HG03442 (cell line): ENCODE data around the gene UPF1.

Source experiments
- ATAC-seq: cut with Tn5 transposase; IDR thresholded peaks from one replicate; pipeline ENCODE4 v1.9.1; 2021; ENCODE audit warnings: mild to moderate bottlenecking, moderate library complexity; ENCODE audit not compliant: unreplicated experiment

UPF1 gene

DNA sequence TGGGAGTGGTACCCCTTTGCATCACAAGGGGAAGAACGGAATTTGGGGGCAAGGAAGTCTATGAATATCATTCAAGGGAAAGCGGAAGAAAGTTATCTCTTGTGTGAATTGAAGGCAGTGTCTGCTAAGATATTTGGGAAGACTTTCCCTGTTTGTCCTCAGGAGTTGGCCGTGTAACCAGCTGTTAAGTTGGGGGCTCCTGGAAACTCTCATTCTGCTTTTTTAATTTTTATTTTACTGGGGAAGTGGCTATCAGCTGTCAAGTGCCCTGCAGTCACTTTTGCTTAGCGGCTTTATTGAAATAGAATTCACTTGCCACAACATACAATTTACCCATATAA lies 2.9 kb downstream of the UPF1 start:
- ATAC-seq = no peak

DNA sequence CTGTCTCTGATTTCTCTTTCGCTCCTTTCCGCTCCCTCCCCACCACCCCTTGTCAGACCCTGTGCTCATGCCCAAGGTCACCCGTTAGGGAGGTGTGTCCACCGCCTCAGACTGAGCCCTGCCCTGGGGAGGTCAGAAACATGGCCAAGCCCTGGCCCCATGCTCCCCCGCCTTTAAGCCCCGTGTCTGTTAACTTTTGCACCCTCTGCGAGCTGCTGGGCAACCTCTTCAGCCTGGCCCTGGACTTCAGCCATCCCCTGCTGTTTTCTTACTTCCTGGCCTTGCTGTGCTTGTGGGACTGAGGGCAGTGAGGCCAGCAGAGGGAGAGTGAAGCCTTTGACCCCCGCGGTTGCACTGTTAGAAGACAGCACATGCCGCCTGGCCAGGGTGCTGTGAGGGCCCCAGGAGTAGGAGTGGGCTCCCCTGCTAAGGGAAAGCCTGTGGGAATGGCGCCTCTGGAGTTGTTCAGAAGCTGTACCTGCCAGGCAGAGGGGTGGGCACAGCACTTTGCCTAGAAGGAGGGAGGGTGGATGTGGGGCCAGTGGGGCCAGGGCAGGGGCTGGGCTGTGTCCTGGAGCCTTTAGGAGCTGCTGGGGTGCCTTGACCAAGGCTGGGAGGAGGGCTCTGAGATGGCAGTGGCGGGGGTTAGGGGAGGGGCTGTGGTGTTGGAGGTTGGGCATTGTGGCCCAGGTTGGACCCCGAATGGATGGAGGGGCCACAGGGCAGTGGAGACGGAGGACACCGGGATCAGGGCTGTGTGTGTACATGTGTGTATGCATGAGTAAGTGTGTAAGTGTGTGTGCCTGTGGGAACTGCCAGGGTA lies 7.9 kb downstream of the UPF1 start:
- ATAC-seq = no peak

DNA sequence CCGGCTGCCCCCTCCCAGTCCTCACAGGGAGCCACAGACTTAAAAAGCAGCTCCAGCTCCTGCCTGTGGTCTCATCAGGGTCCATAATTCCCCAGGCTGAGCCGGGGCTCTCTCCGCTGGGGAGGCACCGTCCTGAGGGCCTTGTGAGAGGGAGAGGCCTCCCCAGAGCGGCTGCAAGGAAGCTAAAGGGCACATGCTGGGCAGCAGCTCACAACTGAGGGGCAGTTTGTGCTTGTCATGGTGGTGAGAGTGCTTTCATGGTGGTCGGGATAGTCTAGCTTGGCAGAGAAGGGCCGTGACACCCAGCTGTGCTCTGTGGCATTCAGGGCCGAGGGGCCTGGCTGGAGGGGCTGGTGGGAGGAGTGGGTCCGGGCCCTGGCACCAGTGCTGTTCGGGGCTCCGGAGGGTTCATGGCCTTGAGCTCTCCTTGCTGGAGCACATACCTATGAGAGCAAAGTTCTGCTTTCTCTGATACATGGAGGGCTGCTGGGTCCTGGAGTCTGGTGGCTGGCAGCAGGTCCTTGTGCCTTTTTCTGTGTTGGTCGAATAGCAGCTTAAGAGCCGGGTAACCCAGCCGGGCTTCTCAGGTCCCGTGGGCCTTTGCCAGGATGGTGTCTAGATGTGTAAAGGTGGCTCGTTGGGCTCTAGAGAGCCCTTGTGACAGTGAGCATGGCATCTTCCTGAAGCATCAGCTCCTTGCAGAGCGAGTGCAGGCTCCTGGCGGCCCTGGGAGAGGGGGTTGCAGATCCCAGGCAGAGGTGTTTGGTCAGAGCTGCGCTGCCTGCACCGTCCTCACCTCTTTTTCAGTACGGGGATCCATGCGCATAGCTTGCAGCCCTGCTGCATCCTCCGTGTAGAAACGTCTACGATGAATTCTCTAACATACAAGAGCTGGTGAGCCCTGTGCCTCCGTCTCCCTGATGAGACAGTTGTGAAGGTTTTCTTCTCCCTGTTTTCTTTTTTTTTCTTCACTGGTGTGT lies 8.8 kb downstream of the UPF1 start:
- ATAC-seq = no peak

DNA sequence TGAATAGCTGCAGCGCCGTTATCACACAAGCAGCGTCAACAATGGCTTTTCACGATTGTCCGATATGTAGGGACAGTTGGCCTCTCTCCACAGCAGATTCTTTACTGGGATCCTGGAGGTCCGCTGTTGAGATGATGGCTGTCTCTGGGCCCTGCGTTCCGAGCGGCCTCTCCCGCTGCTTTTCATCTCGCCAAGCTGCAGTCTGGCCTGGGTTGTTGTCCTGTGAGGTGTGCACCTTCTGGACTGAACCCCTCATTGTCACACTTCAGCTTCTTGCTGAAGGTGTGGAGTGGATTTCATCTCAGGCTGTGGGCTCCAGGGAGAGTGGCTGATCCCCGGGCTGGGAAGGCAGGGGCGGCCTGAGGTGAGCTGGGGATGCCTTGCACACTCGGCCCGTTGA lies 9.6 kb downstream of the UPF1 start:
- no peak for ATAC-seq

DNA sequence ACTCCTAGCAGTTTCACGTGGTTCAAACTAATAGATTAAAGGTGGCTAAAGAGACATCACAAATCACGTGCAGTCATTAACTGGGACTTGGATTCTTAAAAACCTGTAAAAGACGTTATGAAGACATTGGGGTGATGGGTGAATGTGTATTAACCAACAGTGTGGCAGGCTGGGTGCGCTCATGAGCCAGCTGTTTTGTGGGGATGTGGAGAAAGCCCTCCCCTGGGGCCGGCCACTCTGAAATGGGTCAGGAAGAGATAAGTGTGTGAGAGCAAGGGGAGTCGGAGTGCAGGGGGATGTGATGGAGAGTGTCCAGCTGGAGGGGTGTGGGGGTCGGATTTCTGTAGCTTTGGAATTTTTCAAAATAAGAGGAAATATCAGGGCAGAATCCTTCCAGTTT lies 10.4 kb downstream of the UPF1 start:
- no peak for ATAC-seq

DNA sequence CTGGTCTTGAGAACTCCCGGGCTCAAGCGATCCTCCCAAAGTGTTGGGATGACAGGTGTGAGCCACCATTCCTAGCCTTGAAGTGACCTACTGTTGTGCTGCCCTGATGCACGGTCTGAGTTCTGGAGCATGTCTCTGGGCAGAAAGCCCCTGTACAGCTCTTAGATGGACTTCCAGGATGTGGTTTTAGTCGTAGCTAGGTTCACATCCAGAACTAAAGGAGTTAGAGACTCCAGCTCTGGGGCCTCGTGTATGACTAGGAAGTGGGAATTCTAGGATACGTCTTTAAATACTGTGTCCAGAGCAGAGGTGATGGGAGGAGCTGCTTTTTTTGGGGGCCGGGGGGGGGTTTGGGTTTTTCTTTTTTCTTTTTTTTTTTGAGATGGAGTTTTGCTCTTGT lies 12.2 kb downstream of the UPF1 start:
- ATAC-seq = no peak

DNA sequence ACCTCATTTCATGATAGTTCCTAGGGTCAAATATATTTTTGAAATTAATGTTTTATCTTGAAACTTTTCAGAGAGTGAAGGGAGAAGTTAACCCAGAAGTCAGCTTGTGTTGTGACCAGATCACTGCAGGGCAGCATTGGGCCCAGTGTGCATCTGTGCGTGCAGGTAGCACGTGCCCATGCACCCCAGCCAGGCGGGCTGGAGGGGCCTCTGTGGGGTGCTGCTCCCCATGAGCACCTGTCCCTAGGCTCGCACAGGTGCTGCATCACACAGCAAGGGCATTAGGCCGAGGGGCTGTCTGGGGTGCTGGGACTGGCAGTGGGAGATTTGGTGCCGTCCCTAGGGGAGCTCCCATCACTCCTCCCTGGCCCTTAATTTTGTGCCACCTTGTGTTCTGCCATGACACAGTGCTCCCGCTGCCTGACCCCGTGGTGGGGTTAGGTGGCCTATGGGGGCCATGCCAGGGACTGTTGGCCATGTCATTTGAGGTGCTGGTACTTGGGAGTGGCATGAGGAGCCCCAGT lies 13.1 kb downstream of the UPF1 start:
- ATAC-seq = no peak

DNA sequence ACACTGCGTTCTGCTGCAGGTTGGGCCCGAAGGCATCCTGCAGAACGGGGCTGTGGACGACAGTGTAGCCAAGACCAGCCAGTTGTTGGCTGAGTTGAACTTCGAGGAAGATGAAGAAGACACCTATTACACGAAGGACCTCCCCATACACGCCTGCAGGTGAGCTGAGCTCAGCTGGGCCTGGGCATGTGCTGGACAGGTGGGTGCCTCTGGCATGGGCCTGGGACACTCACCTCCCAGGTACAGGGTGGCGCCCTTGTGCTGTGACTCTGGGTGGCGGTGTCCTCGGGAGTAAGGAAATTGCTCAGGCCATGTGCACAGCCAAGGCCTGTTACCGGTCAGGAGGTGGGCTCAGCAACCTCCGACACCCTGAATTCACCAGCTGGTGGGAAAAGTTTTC lies 14.2 kb downstream of the UPF1 start:
- ATAC-seq = no peak

DNA sequence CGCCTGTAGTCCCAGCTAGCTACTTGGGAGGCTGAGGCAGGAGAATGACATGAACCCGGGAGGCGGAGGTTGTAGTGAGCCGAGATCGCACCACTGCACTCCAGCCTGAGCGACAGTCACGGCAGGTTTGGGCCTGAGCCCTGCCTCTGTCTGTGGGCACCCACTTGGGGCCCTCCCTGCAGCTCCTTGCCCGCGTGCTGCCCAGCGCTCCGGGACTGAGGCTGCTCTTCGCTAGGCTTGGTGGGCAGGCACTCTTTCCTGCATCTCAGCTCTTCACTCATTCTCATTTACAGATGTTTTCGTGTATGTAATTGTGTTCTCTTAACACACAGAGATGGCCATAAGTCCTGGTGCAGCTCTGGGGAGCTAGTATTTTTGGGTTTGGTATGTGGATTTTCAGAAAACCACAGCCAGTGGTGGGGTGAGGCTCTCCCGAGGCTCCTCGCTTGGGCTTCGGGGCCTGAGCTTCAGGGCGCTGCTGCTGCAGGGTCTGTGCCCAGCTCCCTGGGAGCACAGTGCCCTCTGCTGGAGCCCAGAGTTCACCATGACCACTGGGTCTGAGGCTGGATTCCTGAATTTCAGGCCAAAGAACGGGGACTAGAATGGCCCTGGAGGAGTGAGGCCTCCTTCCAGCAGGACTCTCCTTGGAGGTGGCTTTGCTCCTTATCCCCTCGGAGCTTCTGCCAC lies 15.2 kb downstream of the UPF1 start:
- ATAC-seq = no peak

DNA sequence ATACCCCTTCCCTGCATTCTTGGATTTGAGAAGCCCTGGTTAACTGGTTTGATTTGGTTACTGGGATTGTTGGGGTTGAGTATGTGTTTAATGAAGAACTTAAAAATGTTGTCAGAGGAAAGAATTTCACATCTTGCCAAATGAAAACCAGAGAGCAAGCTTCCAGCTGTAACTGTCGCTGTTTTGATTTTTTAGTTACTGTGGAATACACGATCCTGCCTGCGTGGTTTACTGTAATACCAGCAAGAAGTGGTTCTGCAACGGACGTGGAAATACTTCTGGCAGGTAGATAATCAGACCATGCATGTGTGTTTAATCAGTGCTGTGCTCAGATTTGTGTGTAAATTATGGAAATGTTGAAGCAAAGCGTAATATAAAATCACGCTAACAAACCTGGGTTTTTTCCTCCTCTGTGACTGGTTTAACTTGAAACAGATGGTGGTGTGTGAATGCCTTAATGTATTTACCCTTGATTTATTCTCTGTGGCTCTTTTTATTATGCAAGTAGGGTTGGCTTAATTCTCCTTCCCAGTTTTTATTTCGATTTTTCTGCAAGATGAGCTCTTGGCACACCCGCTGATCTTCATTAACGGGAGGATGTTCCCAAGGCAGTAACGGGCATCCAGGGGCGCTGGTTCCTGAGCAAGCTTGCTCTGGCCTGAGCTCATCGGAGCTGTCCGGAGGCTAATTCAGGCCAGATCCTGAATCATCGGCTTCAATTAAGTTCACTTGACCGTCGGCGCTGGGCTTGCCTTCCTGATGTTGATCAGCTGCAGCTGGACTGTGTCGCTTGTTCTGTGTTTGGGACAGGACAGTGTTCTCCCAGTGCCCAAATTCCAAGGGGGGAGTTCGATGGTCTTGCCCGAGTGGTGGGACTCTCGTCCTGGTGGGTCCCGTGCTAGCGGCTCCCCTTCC lies 16.0 kb downstream of the UPF1 start:
- no peak for ATAC-seq

DNA sequence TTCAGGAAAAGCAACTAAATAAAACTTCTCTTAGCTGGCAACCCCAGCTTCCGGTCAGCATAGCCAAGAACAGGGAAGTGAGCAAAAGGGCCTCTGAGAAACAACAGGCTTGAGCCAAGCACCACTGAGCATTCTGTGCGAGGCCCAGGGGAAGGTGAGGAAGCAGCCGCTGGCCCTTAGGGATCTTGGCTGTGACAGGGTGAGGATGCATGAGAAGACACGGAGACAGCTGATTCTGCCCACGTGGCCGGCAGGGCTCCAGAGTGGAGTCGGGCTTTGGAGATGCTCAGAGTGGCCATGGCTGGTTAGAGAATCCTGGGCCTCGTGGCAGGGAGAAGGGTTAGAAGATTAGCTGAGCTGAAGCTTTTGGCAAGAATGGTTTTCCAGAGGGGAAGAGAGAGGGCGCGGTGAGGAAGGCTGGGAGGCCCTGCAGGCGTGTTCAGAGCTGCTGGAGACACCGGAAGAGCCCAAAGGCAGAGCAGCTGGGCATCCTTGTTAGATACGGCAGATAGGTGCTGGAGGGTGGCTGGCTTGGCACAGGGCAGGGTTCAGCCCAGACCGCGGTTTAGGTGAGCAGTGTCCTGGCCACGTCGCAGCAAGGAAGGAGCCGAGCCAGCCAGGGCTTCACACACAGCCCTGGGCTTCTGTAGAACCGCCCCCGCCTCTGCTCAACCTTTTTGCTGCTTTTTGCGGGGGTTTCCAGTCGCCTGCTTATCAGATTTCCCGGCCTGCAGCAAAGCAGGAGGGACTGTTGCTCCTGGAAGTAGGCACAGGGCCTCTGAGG lies 17.3 kb downstream of the UPF1 start:
- ATAC-seq = no peak

DNA sequence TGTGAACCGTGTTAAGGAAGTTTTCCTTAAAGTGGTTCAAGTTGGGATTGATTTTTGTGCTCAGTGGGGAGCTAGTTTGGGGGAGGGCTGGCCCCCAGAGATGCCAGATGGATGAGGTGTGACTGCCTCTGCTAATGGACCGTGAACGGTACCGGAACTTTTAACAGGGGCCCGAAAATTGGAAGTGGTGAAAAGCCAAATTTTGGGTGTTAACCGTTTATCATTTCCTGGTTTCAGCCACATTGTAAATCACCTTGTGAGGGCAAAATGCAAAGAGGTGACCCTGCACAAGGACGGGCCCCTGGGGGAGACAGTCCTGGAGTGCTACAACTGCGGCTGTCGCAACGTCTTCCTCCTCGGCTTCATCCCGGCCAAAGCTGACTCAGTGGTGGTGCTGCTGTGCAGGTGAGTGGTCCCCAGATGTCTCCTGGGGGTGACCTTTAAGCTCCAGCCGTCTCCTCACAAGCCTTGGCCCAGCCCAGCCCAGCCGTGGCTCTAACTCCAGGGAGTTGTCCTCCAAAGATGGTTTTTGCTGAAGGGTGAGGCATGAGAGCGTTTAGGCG lies 18.2 kb downstream of the UPF1 start:
- ATAC-seq = no peak

DNA sequence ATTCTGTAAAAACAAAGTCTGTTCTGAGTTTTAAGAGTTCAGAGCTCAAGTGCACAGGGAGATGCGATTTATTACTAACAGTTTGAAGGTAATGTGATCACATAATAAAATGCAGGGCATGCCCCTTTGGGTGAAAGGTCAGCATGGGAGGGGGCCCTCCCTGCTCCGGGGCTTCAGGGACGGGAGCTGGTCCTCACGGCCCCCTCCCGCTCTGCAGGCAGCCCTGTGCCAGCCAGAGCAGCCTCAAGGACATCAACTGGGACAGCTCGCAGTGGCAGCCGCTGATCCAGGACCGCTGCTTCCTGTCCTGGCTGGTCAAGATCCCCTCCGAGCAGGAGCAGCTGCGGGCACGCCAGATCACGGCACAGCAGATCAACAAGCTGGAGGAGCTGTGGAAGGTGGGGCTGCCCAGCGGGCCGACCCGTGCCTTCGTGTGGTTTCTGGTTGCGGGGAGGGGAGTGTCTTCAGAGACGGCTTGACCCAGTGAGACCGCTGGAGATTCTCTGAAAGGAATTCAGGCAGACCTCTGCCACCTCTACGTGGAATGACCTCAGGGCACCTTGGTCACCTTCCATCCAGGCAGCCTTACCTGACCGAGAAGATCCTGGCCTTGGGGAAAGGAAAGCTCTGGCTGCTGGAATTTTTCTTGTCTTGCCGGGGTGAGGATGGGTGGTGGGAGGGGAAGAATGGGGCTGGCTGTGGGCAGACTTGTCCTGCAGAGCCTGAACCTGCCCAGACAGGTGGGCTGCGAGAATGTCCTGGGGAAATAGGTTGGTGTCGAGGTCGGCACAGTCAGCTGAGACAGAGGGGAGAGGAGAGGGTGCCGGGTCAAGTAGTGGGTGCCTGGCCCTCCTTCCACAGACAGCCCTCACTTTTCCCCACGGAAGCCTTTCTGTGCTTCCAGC lies 19.0 kb downstream of the UPF1 start:
- ATAC-seq = no peak

DNA sequence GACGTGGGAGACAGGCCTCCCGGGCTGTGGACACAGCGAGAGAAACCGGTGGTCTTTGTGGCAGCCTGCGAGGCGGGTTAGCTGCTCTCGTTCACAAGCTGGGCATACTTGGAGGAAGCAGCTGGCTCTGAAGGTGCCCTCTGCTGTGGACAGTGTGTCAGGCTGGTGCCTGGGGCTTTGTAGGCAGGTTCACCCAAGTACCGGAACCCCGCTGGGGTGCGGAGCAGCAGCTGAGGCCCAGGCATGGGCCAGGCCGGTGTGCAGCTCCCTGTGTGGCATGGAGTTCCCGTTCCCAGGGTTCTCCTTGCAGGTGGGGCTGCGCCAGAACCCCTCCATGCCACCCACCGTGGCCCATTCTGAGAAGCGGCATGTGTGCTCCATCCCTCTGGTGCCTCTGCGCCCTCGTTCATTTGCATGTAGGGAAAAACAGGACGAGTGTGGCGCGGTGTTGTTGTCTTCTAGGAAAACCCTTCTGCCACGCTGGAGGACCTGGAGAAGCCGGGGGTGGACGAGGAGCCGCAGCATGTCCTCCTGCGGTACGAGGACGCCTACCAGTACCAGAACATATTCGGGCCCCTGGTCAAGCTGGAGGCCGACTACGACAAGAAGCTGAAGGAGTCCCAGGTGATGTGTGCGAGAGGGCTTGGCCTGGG lies 20.0 kb downstream of the UPF1 start:
- ATAC-seq = no peak

DNA sequence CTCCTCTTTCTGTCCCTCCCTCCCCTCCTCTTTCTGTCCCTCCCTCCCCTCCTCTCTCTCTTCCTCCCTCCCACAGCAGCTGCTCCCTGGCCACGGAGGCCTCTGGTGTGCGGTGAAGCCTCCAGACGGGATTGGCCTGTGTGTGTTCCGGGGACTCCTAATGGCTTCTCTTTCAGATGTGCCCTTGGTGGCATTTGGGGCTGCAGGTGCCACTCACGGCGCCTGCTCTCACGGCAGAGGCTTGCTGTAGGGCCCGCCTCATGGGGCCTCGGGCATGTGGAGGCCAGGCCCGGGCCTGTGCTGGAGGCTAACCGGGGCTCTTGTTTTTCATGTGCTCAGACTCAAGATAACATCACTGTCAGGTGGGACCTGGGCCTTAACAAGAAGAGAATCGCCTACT lies 20.9 kb downstream of the UPF1 start:
- ATAC-seq = no peak

DNA sequence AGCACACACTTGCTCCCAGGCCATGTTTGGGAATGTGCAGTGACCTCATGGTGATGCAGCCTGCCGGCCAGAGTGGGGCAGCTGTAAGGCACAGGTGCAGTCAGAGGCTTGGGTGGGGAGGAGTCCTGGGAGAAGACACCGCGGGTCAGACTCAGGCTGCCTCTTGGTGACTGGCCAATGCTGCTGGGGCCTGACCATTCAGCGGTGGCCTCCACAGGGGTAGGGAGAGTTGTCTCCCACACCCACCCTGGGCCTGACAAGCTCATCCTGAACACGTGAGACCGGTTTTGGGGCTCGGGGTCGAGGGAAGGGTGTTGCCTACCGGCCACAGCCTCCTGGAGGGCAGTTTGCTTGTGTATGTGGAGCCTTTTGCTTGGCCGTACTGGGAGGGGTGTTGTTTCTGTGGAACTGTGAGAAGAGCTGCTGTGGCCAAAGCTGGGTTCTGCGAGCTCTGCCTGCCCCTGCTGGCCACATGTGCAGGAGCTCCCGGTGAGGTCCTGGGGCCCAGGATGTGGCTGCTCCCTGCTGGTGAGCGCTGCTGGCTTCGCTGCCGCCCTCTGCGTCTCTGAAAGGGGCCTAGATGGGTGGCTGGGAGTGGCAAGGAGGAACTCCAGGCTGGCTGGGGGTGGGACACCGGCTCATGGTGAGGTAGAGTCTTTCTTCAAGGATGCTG lies 22.1 kb downstream of the UPF1 start:
- ATAC-seq = no peak

DNA sequence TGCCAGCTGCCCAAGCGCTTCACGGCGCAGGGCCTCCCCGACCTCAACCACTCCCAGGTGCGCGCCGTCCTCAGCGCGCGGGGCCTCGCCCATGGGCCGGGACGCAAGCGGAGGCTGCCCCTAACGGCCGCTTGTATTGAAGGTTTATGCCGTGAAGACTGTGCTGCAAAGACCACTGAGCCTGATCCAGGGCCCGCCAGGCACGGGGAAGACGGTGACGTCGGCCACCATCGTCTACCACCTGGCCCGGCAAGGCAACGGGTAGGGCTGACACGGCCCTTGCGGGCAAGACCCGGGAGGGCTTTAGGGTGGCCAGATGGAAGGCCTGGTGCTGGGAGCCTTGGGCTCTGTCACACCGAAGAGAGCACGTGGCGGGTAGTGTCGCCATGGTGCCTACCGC lies 23.2 kb downstream of the UPF1 start:
- no peak for ATAC-seq
